ENCODE measurements around the gene ADGRG3. TPM values are rescaled to one million over a fixed set of nuclear protein-coding genes. Genes with fewer than 3 reads are reported as not detected.

The ADGRG3 gene
- polyA plus RNA-seq, 3 donors from 2014 or later: 13.1 to 18.4 (median 15.7) TPM

- Mint-ChIP-seq H3K27me3 (ENCODE audit: low read depth in 3 of 3) (peaks cover 0 to 8% (median 2%) of the 10 kb centered on the region in 3 donors), H3K4me1 (peaks cover 5 to 22% of the 10 kb centered on the region in 2 donors), H3K36me3 (no peaks in the 10 kb centered on the region), H3K27ac (peak overlapping the region in 2 of 6 donors; percentile 31), H3K9me3 (no peaks in the 10 kb centered on the region), H3K4me3 (no peak overlapping the region)
- DNase-seq: no peak
These were observed 31.1 kb upstream of the ADGRG3 start for GRCh38 chr16:57637020-57637419.

DNA sequence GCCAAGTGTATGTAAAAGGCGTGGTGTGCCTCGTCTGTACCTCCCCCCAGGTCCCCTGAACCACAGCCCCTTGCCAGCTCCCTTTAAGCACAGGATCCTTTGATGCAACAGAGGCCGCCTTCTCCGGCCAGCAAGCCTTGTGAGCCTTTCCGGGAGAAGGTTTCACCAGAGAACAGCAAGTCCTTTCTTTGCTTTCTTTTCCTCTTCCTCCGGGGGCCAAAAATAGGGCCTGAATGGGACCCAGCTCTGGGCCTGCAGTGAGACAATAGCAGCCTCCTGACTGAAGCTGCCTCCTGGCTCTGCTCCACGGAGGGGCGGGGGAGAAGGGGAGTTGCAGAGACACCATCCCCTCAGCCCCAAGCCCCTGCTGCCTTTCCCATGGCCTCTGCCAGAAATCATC lies 30.7 kb upstream of the ADGRG3 start:
- Mint-ChIP-seq H3K36me3 (no peaks in the 10 kb centered on the region), H3K27ac (peak overlapping the region in 1 of 6 donors; percentile 31), H3K27me3 (ENCODE audit: low read depth in 3 of 3) (peaks cover 0 to 8% (median 2%) of the 10 kb centered on the region in 3 donors), H3K4me3 (no peak overlapping the region), H3K4me1 (peaks cover 5 to 22% of the 10 kb centered on the region in 2 donors), H3K9me3 (no peaks in the 10 kb centered on the region)
- DNase-seq: no peak

- H3K36me3 Mint-ChIP-seq: no peaks in the 10 kb centered on the region
- no peak for DNase-seq
- no peak overlapping the region for H3K4me3 Mint-ChIP-seq
- H3K27ac Mint-ChIP-seq: peak overlapping the region in 1 of 6 donors; percentile 35
- peaks cover 7 to 27% of the 10 kb centered on the region in 2 donors for H3K4me1 Mint-ChIP-seq
- H3K27me3 Mint-ChIP-seq (ENCODE audit: low read depth in 3 of 3): peaks cover 0 to 8% (median 2%) of the 10 kb centered on the region in 3 donors
- no peaks in the 10 kb centered on the region for H3K9me3 Mint-ChIP-seq
These were observed 30.1 kb upstream of the ADGRG3 start for GRCh38 chr16:57637965-57638364.

DNA sequence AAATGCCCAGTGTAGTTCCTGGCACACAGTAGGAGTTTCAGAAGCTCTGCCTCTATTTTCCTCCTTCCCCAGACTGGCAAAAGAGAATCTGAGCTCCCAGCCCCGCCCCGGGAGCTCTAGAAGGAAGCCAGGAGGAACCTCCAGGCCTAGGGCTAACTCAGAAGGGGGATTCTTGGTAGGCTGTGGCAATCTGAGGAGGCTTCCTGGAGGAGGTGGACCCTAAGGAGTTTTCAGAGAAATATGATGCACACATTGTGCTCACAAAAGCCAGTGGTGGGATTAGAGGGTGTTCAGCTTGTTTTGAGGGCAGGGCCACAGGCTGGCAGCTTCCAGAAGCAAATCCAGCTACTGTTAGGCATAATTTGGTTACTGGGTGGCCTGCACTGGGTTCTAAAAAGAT lies 29.7 kb upstream of the ADGRG3 start:
- Mint-ChIP-seq H3K4me1 (peaks cover 11 to 31% of the 10 kb centered on the region in 2 donors), H3K27me3 (ENCODE audit: low read depth in 3 of 3) (peaks cover 0 to 8% (median 2%) of the 10 kb centered on the region in 3 donors), H3K4me3 (no peak overlapping the region), H3K36me3 (no peaks in the 10 kb centered on the region), H3K27ac (no peak overlapping the region), H3K9me3 (no peaks in the 10 kb centered on the region)
- no peak for DNase-seq

DNA sequence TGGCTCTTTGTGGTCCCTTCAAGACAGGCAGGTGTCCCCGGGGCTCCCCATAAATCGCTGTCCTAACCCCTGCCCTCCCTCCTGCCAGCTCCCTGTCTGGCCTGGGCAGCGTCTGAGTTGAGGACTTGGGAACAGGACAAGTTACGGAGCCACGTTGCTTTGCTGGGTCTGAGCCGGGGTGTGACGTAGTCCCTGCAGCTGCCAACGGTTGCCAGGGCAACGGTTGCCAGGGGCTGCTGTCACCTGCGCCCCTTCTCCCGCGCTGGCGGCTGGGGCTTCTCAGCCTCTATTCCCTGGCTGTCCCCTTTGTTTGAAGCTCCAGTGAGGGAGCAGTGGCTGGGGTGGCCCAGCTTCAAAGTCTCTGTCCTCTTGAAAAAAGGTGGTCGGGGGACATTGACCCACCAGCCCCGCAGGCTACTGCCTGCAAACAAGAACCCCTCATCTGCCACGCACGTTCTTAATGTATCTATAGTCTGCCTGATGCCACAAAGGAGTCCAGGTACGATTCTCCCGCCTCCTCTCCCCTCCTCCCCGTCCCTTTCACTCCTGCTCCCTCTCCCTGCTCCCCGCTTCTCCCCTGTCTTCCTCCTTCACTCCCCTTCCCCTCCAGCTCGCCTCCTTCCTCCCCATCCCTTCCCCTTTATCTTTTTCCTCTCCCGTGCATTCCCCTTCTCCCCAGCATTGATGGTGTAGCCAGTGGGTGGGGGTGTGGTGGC lies 28.8 kb upstream of the ADGRG3 start:
- H3K9me3 Mint-ChIP-seq: no peaks in the 10 kb centered on the region
- H3K4me3 Mint-ChIP-seq: no peak overlapping the region
- peaks cover 0 to 8% (median 2%) of the 10 kb centered on the region in 3 donors for H3K27me3 Mint-ChIP-seq (ENCODE audit: low read depth in 3 of 3)
- H3K4me1 Mint-ChIP-seq: peaks cover 11 to 32% of the 10 kb centered on the region in 2 donors
- peak overlapping the region in 1 of 6 donors; percentile 36 for H3K27ac Mint-ChIP-seq
- H3K36me3 Mint-ChIP-seq: no peaks in the 10 kb centered on the region
- DNase-seq: no peak

DNA sequence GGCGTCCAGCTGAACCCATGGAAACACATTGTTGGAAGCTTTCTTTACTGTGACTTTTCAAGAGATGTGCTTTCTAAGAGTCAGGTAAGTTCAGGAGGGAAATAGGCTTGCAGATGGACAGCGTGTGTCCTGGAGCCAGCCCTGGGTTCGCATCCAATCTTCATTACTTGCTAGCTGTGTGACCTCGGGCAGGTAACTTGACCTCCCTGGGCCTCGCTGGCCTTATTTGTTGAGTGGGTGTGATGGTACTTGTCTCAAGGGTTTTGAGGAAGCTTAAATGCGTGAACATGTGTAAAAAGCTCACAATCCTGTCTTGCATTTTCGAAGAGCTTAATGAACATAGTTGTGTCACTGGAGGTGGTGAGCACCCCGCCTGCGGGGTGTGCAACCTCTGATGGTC lies 27.9 kb upstream of the ADGRG3 start:
- no peak for DNase-seq
- Mint-ChIP-seq H3K27me3 (ENCODE audit: low read depth in 3 of 3) (peaks cover 0 to 8% (median 2%) of the 10 kb centered on the region in 3 donors), H3K4me1 (peaks cover 11 to 32% of the 10 kb centered on the region in 2 donors), H3K27ac (peak overlapping the region; percentile 24 to 76 (median 40)), H3K9me3 (no peaks in the 10 kb centered on the region), H3K36me3 (no peaks in the 10 kb centered on the region), H3K4me3 (no peak overlapping the region)

GRCh38 chr16:57640612-57641011 lies 27.5 kb upstream of the ADGRG3 start:
- no peak for DNase-seq
- Mint-ChIP-seq H3K27me3 (ENCODE audit: low read depth in 3 of 3) (peaks cover 0 to 8% (median 2%) of the 10 kb centered on the region in 3 donors), H3K36me3 (no peaks in the 10 kb centered on the region), H3K4me3 (no peak overlapping the region), H3K27ac (peak overlapping the region; percentile 6 to 76 (median 40)), H3K9me3 (no peaks in the 10 kb centered on the region), H3K4me1 (peaks cover 13 to 35% of the 10 kb centered on the region in 2 donors)

DNA sequence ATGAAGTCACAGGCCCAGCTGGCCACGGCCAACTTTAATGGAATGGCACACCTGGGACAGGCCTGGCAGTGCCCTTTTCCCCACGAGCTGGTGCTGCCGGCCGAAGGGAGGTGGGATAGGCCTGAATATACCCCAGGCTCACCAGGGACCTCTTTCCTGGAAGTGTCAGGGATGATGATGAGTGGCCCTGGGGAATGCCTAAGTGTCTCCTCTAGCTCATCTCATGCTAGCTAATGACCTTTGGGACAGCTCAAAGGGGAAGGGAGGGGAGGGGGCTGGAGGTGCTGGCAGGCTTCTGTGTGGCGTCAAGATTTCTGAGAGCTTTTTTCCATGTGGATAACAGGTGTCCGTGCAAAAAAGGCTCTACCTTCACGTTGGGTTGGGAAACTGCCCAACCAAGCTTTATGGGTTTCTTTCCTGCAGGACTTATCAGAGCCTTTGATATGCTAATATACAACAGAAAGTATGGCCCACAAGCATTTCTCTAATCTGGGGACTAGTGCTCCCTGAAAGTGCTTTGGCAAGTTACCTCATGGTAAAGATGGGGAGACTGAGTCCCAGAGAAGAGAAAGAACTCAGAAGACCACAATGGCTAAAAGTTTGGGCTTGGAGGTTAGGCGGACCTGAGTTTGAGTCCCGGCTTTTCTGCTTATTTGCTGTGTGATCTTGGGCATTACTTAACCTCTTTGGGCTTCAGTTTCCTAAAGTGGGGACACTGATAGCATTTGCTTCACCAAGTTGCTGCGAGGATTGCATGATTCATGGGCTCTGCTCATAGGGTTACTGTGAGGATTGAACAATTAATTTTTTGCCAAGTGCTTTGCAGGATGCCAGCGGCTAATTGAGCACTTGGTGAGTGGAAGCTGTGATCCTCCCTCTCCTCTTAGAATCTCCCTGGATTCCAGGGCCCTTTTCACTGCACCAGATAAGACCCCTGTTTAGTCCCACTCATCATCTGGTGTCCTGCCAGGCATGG lies 25.7 kb upstream of the ADGRG3 start:
- Mint-ChIP-seq H3K4me1 (peaks cover 27 to 46% of the 10 kb centered on the region in 2 donors), H3K27ac (peak overlapping the region in 4 of 6 donors; percentile 25 to 60 (median 56)), H3K4me3 (no peak overlapping the region)

GRCh38 chr16:57643147-57643874 lies 24.8 kb upstream of the ADGRG3 start:
- Mint-ChIP-seq H3K9me3 (no peaks in the 10 kb centered on the region), H3K27me3 (ENCODE audit: low read depth in 3 of 3) (peaks cover 3 to 18% (median 12%) of the 10 kb centered on the region in 3 donors), H3K4me1 (peaks cover 36 to 50% of the 10 kb centered on the region in 2 donors), H3K27ac (peak overlapping the region; percentile 10 to 60 (median 30)), H3K36me3 (peaks cover 6 to 12% (median 10%) of the 10 kb centered on the region in 3 donors), H3K4me3 (peak overlapping the region in 1 of 5 donors; percentile 21)
- DNase-seq: no peak

More for the DNA sequence above, 25.7 kb upstream of the ADGRG3 start:
- no peak for DNase-seq
- Mint-ChIP-seq H3K9me3 (no peaks in the 10 kb centered on the region), H3K27me3 (ENCODE audit: low read depth in 3 of 3) (peaks cover 3 to 13% (median 5%) of the 10 kb centered on the region in 3 donors), H3K36me3 (peaks cover 0 to 3% (median 3%) of the 10 kb centered on the region in 3 donors)

- no peak overlapping the region for H3K4me3 Mint-ChIP-seq
- no peak for DNase-seq
- H3K27ac Mint-ChIP-seq: no peak overlapping the region
- peaks cover 10 to 16% (median 16%) of the 10 kb centered on the region in 3 donors for H3K36me3 Mint-ChIP-seq
- peaks cover 5 to 18% (median 17%) of the 10 kb centered on the region in 3 donors for H3K27me3 Mint-ChIP-seq (ENCODE audit: low read depth in 3 of 3)
- peaks cover 42 to 55% of the 10 kb centered on the region in 2 donors for H3K4me1 Mint-ChIP-seq
- no peaks in the 10 kb centered on the region for H3K9me3 Mint-ChIP-seq
These were observed 24.2 kb upstream of the ADGRG3 start for GRCh38 chr16:57643910-57644309.

GRCh38 chr16:57644383-57645014 lies 23.6 kb upstream of the ADGRG3 start:
- Mint-ChIP-seq H3K27ac (no peak overlapping the region), H3K4me1 (peaks cover 48 to 60% of the 10 kb centered on the region in 2 donors), H3K9me3 (no peaks in the 10 kb centered on the region), H3K4me3 (no peak overlapping the region), H3K27me3 (ENCODE audit: low read depth in 3 of 3) (peaks cover 5 to 20% (median 18%) of the 10 kb centered on the region in 3 donors), H3K36me3 (peaks cover 13 to 20% (median 16%) of the 10 kb centered on the region in 3 donors)
- DNase-seq: no peak

GRCh38 chr16:57645169-57645568 lies 22.9 kb upstream of the ADGRG3 start:
- no peak for DNase-seq
- H3K27ac Mint-ChIP-seq: peak overlapping the region in 2 of 6 donors; percentile 97 to 98
- no peak overlapping the region for H3K4me3 Mint-ChIP-seq
- peaks cover 15 to 22% (median 18%) of the 10 kb centered on the region in 3 donors for H3K36me3 Mint-ChIP-seq
- peaks cover 2 to 20% (median 18%) of the 10 kb centered on the region in 3 donors for H3K27me3 Mint-ChIP-seq (ENCODE audit: low read depth in 3 of 3)
- no peaks in the 10 kb centered on the region for H3K9me3 Mint-ChIP-seq
- peaks cover 53 to 61% of the 10 kb centered on the region in 2 donors for H3K4me1 Mint-ChIP-seq

Data from immature natural killer cell (primary cell).